Activated CD8-positive, alpha-beta memory T cell treated with anti-CD3 and anti-CD28 coated beads, Interleukin-2, amount 10 ng/mL, durations not matched to agents 7 days and 5 days (primary cell): ENCODE measurements around the gene PHLDB3. TPM values are rescaled to one million over a fixed set of nuclear protein-coding genes. Genes with fewer than 3 reads are reported as not detected.
"Not testable (repeated sequence)": the region's sequence is repeated elsewhere in the genome, so short reads cannot be mapped to it uniquely, and the experiment has no call there.

ENCODE experiments used
- ATAC-seq: fragments of 150-1000 bp; cut with Tn5 transposase; one replicate; pipeline ENCODE4 v1.10.0; 2021; ENCODE audit warnings: moderate library complexity
- CTCF ChIA-PET: fragments of 350-600 bp; sonication (Branson Sonifier 250); formaldehyde crosslinking; loops from one replicate; lab custom pipeline; 2021; ENCODE audit warnings: antibody characterized with exemption; lab: Charles Lee
- DNase-seq: peaks from one replicate; pipeline ENCODE4 v3.0.0-alpha.2; 2020
- H3K27ac Mint-ChIP-seq: one replicate; pipeline ENCODE4 v1.8.0; 2021; ENCODE audit warnings: mild to moderate bottlenecking, mixed read lengths
- H3K27me3 Mint-ChIP-seq: one replicate; pipeline ENCODE4 v1.8.0; 2021; ENCODE audit warnings: mixed read lengths
- H3K36me3 Mint-ChIP-seq: one replicate; pipeline ENCODE4 v1.8.0; 2021; ENCODE audit warnings: mild to moderate bottlenecking, mixed read lengths
- H3K4me1 Mint-ChIP-seq: one replicate; pipeline ENCODE4 v1.8.0; 2021; ENCODE audit warnings: mixed read lengths
- H3K4me3 Mint-ChIP-seq: one replicate; pipeline ENCODE4 v1.8.0; 2021; ENCODE audit warnings: mild to moderate bottlenecking, moderate library complexity, mixed read lengths
- H3K9me3 Mint-ChIP-seq: one replicate; pipeline ENCODE4 v1.8.0; 2022; ENCODE audit warnings: low read depth, mixed read lengths
- total RNA-seq, 2 experiments: library from RNA; stranded (reverse); gene quantifications; one replicate each; pipeline ENCODE4 v1.2.3, GENCODE V29; 2021

The PHLDB3 gene
- 10 to 100 TPM; 11.0 to 11.2 TPM for total RNA-seq

DNA sequence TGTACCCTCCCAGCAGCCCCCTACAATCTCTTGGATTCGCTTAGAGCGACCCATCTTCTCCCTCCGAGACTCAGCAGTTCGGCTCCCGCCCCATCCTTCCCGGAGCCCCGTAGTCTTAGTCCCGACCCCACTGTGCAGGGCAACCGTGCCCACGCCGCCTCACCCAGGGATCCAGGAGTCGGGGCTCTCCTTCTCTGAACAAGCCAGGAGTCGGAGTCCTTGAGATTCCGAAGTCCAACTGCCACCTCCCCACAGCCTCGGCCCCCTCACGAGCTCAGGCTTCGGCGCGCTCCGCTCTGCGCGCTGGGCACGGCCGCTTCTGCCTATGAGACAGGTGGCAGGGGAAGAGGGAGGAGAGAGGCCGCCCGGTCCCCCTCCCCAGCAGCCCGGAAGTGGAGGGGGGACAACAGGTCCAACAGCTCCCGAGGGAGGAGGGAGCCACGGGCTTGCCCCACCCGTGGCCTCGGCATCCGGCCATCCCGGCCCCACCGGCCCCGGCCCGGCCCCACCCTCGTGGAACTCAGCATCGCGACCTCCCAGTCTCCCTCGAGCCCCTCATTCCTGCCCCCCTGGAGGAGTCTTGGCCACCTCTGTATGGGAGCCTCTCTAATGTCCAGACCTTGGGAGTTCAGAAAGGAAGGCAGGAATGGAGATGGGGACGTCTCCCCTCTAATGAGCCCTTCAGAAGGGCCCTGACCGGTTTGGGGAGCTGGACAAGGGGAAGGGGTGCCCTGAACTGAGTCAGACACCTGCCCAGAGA, at the start of gene PHLDB3:
PHLDB3 (minus strand) TSS at position 321 of the 760 bp plus-strand sequence. CDS start 628 bp downstream, outside the sequence.
- CTCF ChIA-PET: interaction anchor here (0.8 to 4.5 kb wide), 15 partner anchors 9 to 90 kb away, joined by 3 to 31 read pairs (median 4); partner anchors contain the start of genes IRGQ, ZNF575 and ZNF576
- no peaks in the 10 kb centered on the region for H3K9me3 Mint-ChIP-seq
- DNase-seq (peak; percentile 63), ATAC-seq (peak; percentile 54)
- peaks cover 14% of the 10 kb centered on the region for H3K36me3 Mint-ChIP-seq
- no peaks in the 10 kb centered on the region for H3K27me3 Mint-ChIP-seq
- peak within 1 kb of the TSS; percentile 97 for H3K4me3 Mint-ChIP-seq
- peak within 1 kb of the TSS; percentile 91 for H3K27ac Mint-ChIP-seq
- H3K4me1 Mint-ChIP-seq: peaks cover 21% of the 10 kb centered on the region

- H3K27ac Mint-ChIP-seq: no peak overlapping the region
- DNase-seq (no peak), ATAC-seq (no peak)
- peaks cover 11% of the 10 kb centered on the region for H3K4me1 Mint-ChIP-seq
- no peaks in the 10 kb centered on the region for H3K27me3 Mint-ChIP-seq
- H3K4me3 Mint-ChIP-seq: no peak overlapping the region
- CTCF ChIA-PET: interaction anchor here (1.4 to 9.2 kb wide), 8 partner anchors 10 to 107 kb away, joined by 3 to 173 read pairs (median 15); partner anchors contain the start of genes IRGQ, PINLYP, XRCC1 and ZNF575
- H3K9me3 Mint-ChIP-seq: no peaks in the 10 kb centered on the region
- peaks cover 16% of the 10 kb centered on the region for H3K36me3 Mint-ChIP-seq
Measured at GRCh38 chr19:43553656-43554055, 49.1 kb upstream of the PHLDB3 start.

GRCh38 chr19:43552616-43553015, 48.1 kb upstream of the PHLDB3 start:
- CTCF ChIA-PET: interaction anchor here (1.2 to 9.2 kb wide), 4 partner anchors 11 to 106 kb away, joined by 3 to 173 read pairs (median 4); partner anchors contain the start of genes IRGQ and ZNF576
- peaks cover 16% of the 10 kb centered on the region for H3K36me3 Mint-ChIP-seq
- peaks cover 11% of the 10 kb centered on the region for H3K4me1 Mint-ChIP-seq
- ATAC-seq (no peak), DNase-seq (no peak)
- H3K4me3 Mint-ChIP-seq: no peak overlapping the region
- no peaks in the 10 kb centered on the region for H3K9me3 Mint-ChIP-seq
- no peaks in the 10 kb centered on the region for H3K27me3 Mint-ChIP-seq
- H3K27ac Mint-ChIP-seq: no peak overlapping the region

DNA sequence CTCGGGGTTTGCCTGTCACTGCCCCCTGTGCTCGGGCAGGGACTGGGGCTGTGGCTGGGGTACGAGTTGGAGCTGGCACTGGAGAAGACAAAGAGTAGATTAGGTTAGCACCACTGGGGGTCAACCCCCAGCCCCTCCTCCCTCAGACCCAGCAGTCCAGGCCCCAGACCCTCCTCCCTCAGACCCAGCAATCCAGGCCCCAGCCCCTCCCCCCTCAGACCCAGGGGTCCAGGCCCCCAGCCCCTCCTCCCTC, 47.6 kb upstream of the PHLDB3 start:
- DNase-seq (no peak), ATAC-seq (no peak)
- Mint-ChIP-seq H3K4me3 (no peak overlapping the region), H3K27ac (no peak overlapping the region), H3K4me1 (peaks cover 11% of the 10 kb centered on the region), H3K9me3 (no peaks in the 10 kb centered on the region), H3K36me3 (peaks cover 13% of the 10 kb centered on the region), H3K27me3 (no peaks in the 10 kb centered on the region)
- CTCF ChIA-PET: interaction anchor here (1.2 to 9.2 kb wide), 3 partner anchors 16 to 105 kb away, joined by 4 to 173 read pairs (median 4); partner anchors contain the start of genes IRGQ and ZNF576

GRCh38 chr19:43551399-43552197, 47.1 kb upstream of the PHLDB3 start:
- no peak overlapping the region for H3K27ac Mint-ChIP-seq
- ATAC-seq (no peak), DNase-seq (no peak)
- H3K27me3 Mint-ChIP-seq: no peaks in the 10 kb centered on the region
- peaks cover 13% of the 10 kb centered on the region for H3K36me3 Mint-ChIP-seq
- no peak overlapping the region for H3K4me3 Mint-ChIP-seq
- peaks cover 11% of the 10 kb centered on the region for H3K4me1 Mint-ChIP-seq
- CTCF ChIA-PET: interaction anchor here (0.6 to 9.2 kb wide), 4 partner anchors 15 to 105 kb away, joined by 4 to 173 read pairs (median 4); partner anchors contain the start of genes IRGQ and ZNF576
- no peaks in the 10 kb centered on the region for H3K9me3 Mint-ChIP-seq

- H3K36me3 Mint-ChIP-seq: peaks cover 8% of the 10 kb centered on the region
- H3K4me3 Mint-ChIP-seq: no peak overlapping the region
- H3K9me3 Mint-ChIP-seq: no peaks in the 10 kb centered on the region
- no peak overlapping the region for H3K27ac Mint-ChIP-seq
- DNase-seq (no peak), ATAC-seq (no peak)
- H3K4me1 Mint-ChIP-seq: no peaks in the 10 kb centered on the region
- CTCF ChIA-PET: interaction anchor here (2.0 kb wide), 1 partner anchor 13 kb away, joined by 4 read pairs; no protein-coding TSS in a partner anchor
- no peaks in the 10 kb centered on the region for H3K27me3 Mint-ChIP-seq
Measured at GRCh38 chr19:43548706-43549105, 44.2 kb upstream of the PHLDB3 start.

DNA sequence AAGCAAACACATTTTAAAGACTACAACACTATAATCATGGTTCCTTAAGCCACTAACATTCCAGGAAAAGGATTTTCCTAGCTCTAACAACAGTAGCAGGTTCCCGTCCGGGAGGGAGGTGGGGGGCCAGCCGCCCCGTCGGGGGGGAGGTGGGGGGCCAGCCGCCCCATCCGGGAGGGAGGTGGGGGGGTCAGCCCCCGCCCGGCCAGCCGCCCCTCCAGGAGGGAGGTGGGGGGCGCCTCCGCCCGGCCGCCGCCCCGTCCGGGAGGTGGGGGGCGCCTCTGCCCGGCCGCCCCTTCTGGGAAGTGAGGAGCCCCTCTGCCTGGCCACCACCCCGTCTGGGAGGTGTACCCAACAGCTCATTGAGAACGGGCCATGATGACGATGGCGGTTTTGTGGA, 43.4 kb upstream of the PHLDB3 start:
- H3K27ac Mint-ChIP-seq, H3K4me1 Mint-ChIP-seq, CTCF ChIA-PET, H3K4me3 Mint-ChIP-seq, ATAC-seq, DNase-seq, H3K9me3 Mint-ChIP-seq, H3K27me3 Mint-ChIP-seq: not testable (repeated sequence)
- peaks cover 14% of the 10 kb centered on the region for H3K36me3 Mint-ChIP-seq

- H3K27ac Mint-ChIP-seq: no peak overlapping the region
- CTCF ChIA-PET: interaction anchor here (1.0 to 4.9 kb wide), 2 partner anchors 9 to 16 kb away, joined by 3 to 22 read pairs; no protein-coding TSS in a partner anchor
- ATAC-seq (no peak), DNase-seq (no peak)
- H3K4me1 Mint-ChIP-seq: no peaks in the 10 kb centered on the region
- H3K36me3 Mint-ChIP-seq: peaks cover 17% of the 10 kb centered on the region
- H3K27me3 Mint-ChIP-seq: no peaks in the 10 kb centered on the region
- H3K9me3 Mint-ChIP-seq: no peaks in the 10 kb centered on the region
- H3K4me3 Mint-ChIP-seq: no peak overlapping the region
Measured at GRCh38 chr19:43546581-43546980, 42.0 kb upstream of the PHLDB3 start.

GRCh38 chr19:43545981-43546380, 41.4 kb upstream of the PHLDB3 start:
- no peaks in the 10 kb centered on the region for H3K4me1 Mint-ChIP-seq
- no peaks in the 10 kb centered on the region for H3K9me3 Mint-ChIP-seq
- DNase-seq (no peak), ATAC-seq (no peak)
- CTCF ChIA-PET: interaction anchor here (1.5 to 4.9 kb wide), 2 partner anchors 9 to 48 kb away, joined by 5 to 22 read pairs; no protein-coding TSS in a partner anchor
- peaks cover 18% of the 10 kb centered on the region for H3K36me3 Mint-ChIP-seq
- H3K27ac Mint-ChIP-seq: no peak overlapping the region
- no peaks in the 10 kb centered on the region for H3K27me3 Mint-ChIP-seq
- H3K4me3 Mint-ChIP-seq: no peak overlapping the region

DNA sequence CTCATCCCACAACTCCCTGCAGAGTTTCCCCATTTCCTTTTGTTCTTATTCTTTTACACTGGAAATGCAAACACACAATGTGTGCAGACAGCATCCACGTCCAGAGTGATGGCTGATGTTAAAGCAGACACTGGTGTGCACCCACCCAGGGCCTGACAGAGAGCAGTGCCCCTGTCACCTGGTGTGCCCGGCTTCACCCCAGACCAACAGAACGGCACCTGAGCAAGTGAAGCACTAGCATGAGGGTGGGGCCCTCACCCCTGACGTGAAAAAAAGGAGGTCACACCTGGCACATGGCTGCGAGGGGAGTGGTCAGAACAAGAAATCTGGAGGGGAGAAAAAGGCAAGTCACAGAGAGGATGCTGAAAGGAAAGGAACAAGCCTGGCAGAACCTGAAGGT, 40.7 kb upstream of the PHLDB3 start:
- DNase-seq (no peak), ATAC-seq (no peak)
- Mint-ChIP-seq H3K27me3 (no peaks in the 10 kb centered on the region), H3K36me3 (peaks cover 23% of the 10 kb centered on the region), H3K4me1 (no peaks in the 10 kb centered on the region), H3K4me3 (no peak overlapping the region), H3K27ac (peak overlapping the region; percentile 1), H3K9me3 (no peaks in the 10 kb centered on the region)
- CTCF ChIA-PET: interaction anchor here (1.5 to 4.9 kb wide), 3 partner anchors 10 to 49 kb away, joined by 5 to 22 read pairs (median 6); no protein-coding TSS in a partner anchor

DNA sequence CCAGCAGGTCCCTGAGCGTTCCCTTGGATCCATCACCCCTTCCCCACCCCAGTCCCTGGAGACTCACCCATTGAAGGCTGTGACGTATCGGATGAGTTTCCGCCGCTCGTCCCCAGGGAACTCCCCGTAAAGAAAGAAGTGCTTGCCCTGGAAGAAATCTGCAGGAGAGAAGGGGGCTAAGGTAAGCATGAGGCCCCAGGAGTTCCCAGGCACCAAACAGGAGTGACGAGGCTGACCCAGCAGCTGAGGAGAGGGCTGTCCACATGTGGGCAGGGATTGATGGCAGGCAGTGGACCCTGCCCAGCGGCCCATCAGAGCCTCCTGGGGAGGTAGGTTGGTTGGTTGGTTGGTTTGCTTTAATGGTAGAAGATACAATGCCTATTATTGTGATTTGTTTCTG, 39.5 kb upstream of the PHLDB3 start:
- Mint-ChIP-seq H3K36me3 (peaks cover 32% of the 10 kb centered on the region), H3K4me1 (no peaks in the 10 kb centered on the region), H3K9me3 (peaks cover 3% of the 10 kb centered on the region), H3K27me3 (no peaks in the 10 kb centered on the region), H3K27ac (no peak overlapping the region), H3K4me3 (no peak overlapping the region)
- no peak for ATAC-seq
- CTCF ChIA-PET: interaction anchor here (1.6 to 4.9 kb wide), 2 partner anchors 9 to 11 kb away, joined by 6 to 22 read pairs; no protein-coding TSS in a partner anchor
- DNase-seq: no peak

GRCh38 chr19:43541920-43542650, 37.5 kb upstream of the PHLDB3 start:
- Mint-ChIP-seq H3K4me1 (no peaks in the 10 kb centered on the region), H3K9me3 (peaks cover 5% of the 10 kb centered on the region), H3K27me3 (no peaks in the 10 kb centered on the region), H3K27ac (no peak overlapping the region), H3K36me3 (peaks cover 42% of the 10 kb centered on the region), H3K4me3 (no peak overlapping the region)
- no peak for DNase-seq
- no peak for ATAC-seq
- CTCF ChIA-PET: interaction anchor here (0.6 to 4.9 kb wide), 2 partner anchors 13 to 25 kb away, joined by 3 to 22 read pairs; no protein-coding TSS in a partner anchor
